ENCODE results near the gene MYO5C.

DNA sequence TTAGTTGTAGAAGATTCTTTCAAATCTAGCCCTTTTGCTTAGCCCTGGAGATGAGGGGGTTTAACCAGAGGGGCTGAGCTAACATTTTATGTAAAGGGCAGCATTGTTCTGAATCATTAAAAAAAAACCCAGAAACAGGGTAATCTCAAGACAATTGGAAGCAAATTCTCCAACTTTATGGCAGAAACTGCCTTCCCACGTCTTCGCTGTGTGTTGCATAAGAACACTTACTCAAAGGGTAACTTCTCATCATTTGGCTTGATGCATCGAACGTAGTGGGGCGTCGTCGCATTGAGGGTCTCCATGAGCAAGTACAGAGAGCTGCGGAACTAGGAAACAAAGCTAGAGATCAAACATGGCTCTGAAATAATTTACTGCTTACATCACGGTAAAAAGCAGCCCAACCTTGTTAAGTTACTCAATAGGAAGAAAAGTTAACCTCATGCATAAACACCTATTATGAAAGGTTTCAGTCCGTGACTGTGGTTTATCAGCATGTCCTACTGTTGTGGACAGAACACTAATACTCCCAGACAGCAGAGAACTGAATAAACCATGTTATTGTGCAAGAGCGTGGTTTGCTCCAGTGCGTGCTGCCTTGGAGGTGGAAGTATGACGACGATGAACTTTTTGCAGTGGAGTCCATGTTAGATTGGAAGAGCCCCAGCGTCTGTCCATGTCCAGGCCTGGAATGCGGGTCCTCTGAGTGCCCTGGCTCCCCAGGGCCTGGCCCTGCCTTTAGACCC lies 48.7 kb downstream of the MYO5C start:
- TF ChIP-seq EZH2 (IDR thresholded peaks at IDR 0.05; ENCODE audit: borderline replicate concordance, low read depth, low read length, severe bottlenecking) (no peak), MAX (IDR thresholded peaks at IDR 0.05; ENCODE audit: insufficient read depth, insufficient read length) (no peak)
